DOHH2 (cell line): ENCODE results near the gene AFAP1.

ENCODE experiments used
- EZH2phosphoT487 ChIP-seq: fragments of 200-600 bp; sonication (generic); IDR thresholded peaks from 2 replicates; pipeline ENCODE4 v1.6.1; 2017; ENCODE audit warnings: borderline replicate concordance, mild to moderate bottlenecking, antibody characterized with exemption, low read length, moderate library complexity, mixed read lengths
- TF ChIP-seq, protein P1 (sequence below): fragments of 200-600 bp; sonication (generic); IDR thresholded peaks from one replicate; pipeline ENCODE4 v1.5.1; 2014; ENCODE audit warnings: antibody characterized with exemption, mild to moderate bottlenecking, low read depth, low read length; ENCODE audit not compliant: poor library complexity, severe bottlenecking

DNA sequence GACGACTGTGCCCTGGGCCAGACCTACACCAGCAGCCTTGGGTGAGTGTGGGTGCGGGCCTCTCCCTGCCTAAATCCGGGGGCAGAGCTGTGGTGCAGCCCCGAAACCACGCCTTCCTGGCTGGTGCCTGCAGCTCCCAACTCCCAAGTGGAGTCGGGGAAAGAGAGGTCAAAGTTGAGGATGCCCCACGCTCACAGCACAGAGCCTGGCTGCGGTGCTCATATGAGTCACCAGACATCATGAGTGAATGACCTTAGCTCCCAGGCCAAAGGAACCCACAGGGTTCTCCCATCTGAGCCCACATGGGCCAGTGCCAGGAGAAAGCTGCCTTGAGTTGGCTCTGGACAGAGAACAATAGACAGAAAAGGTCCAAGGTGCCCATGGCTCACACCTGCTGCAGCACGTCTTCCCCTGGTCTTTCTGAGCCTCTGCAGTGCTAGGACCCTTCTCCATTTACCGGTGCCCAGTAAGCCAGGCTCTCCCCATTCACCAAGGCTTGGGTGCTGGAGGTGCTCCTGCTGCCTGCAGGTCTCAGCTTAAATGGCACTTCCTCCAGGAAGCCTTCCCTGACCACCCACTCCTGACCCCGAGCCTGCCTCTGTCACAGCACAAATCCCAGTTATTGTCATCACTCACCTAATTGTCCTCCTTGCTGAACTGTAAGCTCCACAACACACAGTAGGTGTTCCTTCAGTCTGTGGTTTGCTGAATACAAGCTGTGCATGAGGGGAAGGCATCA, 224.2 kb downstream of the AFAP1 start:
- TF ChIP-seq, protein P1, sequence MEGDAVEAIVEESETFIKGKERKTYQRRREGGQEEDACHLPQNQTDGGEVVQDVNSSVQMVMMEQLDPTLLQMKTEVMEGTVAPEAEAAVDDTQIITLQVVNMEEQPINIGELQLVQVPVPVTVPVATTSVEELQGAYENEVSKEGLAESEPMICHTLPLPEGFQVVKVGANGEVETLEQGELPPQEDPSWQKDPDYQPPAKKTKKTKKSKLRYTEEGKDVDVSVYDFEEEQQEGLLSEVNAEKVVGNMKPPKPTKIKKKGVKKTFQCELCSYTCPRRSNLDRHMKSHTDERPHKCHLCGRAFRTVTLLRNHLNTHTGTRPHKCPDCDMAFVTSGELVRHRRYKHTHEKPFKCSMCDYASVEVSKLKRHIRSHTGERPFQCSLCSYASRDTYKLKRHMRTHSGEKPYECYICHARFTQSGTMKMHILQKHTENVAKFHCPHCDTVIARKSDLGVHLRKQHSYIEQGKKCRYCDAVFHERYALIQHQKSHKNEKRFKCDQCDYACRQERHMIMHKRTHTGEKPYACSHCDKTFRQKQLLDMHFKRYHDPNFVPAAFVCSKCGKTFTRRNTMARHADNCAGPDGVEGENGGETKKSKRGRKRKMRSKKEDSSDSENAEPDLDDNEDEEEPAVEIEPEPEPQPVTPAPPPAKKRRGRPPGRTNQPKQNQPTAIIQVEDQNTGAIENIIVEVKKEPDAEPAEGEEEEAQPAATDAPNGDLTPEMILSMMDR: no peak
- no peak for TF ChIP-seq EZH2phosphoT487
